ENCODE results near the gene ARHGAP29.
"Not testable (repeated sequence)": the region's sequence is repeated elsewhere in the genome, so short reads cannot be mapped to it uniquely, and the experiment has no call there.

Gene ARHGAP29

GRCh38 chr1:94183197-94183815 lies 54.1 kb downstream of the ARHGAP29 start:
- in situ Hi-C loops (cut with MboI; ENCODE audit: low sequenced_read_pairs), result no loop called here

- in situ Hi-C loops (cut with MboI; ENCODE audit: low sequenced_read_pairs), result no loop called here
Measured at GRCh38 chr1:94182191-94182590, 55.2 kb downstream of the ARHGAP29 start.

- in situ Hi-C loops (cut with MboI; ENCODE audit: low sequenced_read_pairs), result no loop called here
Measured at GRCh38 chr1:94180650-94181049, 56.7 kb downstream of the ARHGAP29 start.

DNA sequence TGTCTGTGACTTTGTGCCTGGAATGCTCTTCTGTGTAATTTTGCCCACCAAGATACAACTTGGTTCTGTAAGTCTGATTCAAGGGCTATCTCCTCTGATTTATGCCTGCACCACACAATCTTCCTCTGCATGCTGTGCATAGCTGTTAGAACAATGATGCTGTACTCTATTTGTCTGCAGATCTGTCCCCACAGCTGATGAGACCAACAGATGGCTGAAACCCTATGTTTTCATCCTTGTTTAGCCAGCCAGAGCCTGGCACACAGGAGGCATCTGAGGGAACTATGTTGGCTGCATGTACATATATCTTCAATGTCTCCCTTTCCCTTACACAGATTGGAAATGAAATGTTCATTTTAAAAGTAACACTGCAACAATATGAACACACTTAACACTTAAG lies 58.5 kb downstream of the ARHGAP29 start:
- in situ Hi-C loops (cut with MboI; ENCODE audit: low sequenced_read_pairs), result no loop called here

DNA sequence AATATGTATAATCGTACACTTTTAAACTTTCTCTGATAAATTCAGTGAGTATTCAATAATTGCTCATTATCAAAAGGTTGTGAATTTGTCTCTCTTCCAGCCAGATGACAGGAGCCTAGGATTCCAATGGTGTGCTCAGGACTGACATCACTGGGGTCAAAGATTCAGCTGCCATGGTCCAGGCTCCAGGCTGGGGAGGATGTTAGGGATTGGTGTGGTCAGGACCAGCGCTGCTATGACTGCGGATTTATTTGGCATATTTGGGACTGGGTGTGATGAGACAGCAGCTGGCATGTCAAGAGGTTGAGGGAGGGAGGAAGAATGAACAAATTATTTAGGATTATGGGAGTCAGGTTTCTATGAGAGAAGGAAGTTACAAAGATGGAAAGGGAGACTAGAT lies 68.3 kb downstream of the ARHGAP29 start:
- in situ Hi-C loops (cut with MboI; ENCODE audit: low sequenced_read_pairs), result no loop called here

DNA sequence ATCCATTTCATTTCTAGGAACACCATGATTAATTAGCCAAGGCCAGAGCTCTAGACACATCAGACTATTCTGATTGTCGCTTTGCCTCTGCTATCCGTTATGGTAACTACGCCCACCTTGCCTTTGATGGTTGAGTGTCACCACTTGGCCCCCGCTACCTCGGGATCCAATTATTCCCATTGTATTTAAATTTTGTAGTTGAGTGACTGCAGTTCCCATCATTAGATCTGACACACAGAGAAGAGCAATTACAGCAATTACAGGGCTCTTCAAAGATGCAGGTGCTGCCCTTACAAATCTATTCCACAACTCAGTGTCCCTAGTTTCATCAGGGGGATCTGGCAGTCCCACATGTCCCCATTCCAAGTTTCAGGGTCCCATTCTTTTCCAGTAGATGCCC lies 71.5 kb downstream of the ARHGAP29 start:
- in situ Hi-C loops (cut with MboI; ENCODE audit: low sequenced_read_pairs), result no loop called here

DNA sequence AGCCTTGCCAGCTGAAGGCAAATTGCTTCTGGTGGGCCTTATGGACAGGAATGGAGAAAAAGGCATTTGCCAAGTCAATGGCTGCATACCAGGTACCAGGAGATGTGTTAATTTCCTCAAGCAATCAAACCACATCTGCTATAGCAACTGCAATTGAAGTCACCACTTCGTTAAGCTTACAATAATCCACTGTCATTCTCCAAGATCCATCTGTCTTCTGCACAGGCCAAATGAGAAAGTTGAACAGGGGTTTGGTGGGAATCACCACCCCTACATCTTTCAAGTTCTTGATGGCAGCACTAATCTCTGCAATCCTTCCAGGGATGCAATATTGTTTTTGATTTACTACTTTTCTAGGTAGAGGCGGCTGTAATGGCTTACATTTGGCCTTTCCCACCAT lies 72.5 kb downstream of the ARHGAP29 start:
- in situ Hi-C loops (cut with MboI; ENCODE audit: low sequenced_read_pairs), result not testable (repeated sequence)

DNA sequence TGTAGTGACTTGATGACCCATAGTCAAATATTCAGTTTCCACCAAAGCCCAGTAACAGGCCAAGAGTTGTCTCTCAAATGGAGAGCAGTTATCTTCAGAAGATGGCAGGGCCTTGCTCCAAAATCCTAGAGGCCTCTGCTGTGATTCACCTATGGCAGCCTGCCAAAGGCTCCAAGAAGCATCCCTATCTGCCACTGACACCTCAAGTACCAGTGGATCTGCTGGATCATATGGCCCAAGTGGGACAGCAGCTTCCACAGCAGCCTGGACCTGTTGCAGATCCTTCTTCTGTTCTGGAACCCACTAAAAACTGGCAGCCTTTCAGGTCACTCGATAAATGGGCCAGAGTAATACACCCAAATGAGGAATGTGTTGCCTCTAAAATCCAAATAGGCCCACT lies 73.3 kb downstream of the ARHGAP29 start:
- in situ Hi-C loops (cut with MboI; ENCODE audit: low sequenced_read_pairs), result not testable (repeated sequence)

- in situ Hi-C loops (cut with MboI; ENCODE audit: low sequenced_read_pairs), result not testable (repeated sequence)
Measured at GRCh38 chr1:94163249-94163648, 74.1 kb downstream of the ARHGAP29 start.

DNA sequence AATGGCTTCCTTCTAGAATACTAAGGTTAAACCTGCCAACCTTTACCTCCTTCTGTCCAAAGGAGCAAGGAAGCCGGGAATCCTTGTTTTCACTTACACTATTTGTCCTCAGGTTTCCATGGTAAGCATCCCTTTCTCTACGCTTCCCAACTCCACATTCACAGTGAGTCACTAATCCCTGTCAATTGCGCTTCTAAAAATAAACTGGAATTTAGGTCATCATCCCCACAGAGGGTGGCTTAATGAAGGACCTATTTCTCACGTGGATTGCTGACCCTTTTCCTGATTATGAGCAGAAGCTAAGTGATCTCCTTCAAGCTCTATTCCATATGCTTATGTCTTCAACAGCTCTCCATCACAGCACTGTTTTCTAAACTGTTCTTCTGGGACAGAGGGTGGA lies 76.6 kb downstream of the ARHGAP29 start:
- in situ Hi-C loops (cut with MboI; ENCODE audit: low sequenced_read_pairs), result no loop called here

- in situ Hi-C loops (cut with MboI; ENCODE audit: low sequenced_read_pairs), result no loop called here
Measured at GRCh38 chr1:94156096-94156625, 81.2 kb downstream of the ARHGAP29 start.

DNA sequence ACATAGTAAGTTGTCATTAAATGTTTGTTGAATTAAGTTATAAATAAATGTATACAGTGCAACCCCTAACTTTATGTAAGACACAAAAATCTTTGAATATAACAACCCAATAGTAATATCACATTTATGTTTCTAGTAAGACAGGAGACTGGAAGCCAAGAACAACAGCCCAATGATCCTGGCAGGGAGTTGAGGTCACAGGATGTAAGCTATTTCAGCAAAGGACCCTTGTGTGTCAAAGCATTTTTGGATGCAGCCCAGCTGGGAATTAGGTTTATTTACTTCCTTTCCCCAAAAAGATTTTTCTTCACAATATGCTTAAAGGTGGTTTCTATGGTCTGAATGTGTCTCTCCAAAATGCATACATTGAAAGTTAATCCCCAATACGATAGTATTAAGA lies 82.4 kb downstream of the ARHGAP29 start:
- in situ Hi-C loops (cut with MboI; ENCODE audit: low sequenced_read_pairs), result no loop called here

DNA sequence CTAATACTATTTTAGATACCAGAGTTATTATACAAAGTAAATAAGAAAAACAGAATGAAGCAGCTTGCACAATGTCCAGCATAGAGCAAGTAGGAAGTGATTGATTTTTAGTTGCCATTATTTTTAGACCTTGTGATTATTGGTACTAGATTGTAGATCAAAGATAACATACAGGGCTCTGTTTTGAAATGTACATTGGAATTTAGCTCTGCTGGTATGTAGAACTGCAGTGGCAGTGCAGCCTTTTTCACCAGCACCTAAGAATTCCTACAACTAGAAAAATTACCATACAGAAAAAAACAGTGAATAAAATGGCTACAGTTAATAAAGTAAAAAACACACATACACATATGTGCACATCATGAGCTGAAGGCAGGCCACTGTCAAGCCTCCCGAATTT lies 84.3 kb downstream of the ARHGAP29 start:
- in situ Hi-C loops (cut with MboI; ENCODE audit: low sequenced_read_pairs), result no loop called here

GRCh38 chr1:94149166-94149565 lies 88.2 kb downstream of the ARHGAP29 start:
- in situ Hi-C loops (cut with MboI; ENCODE audit: low sequenced_read_pairs), result not testable (repeated sequence)

GRCh38 chr1:94146273-94146672 lies 91.1 kb downstream of the ARHGAP29 start:
- in situ Hi-C loops (cut with MboI; ENCODE audit: low sequenced_read_pairs), result no loop called here

DNA sequence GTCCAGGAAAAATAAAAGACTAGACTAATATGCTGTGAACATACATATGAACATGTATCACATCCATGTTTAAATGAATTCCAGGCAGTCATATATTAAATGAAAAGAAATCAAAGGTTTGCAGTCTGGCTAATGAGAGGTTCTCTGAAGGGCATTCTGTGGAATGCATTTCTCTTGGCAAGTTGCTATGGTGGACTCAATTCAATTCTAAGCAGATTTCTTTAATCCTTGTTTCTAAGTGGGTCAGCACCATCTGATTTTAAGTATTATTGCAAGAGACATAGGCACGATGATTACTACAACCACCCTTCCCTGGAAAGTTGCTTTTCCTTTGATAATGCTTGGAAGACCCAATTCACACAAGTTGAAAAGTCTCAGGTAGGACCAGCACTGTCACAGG lies 92.5 kb downstream of the ARHGAP29 start:
- in situ Hi-C loops (cut with MboI; ENCODE audit: low sequenced_read_pairs), result no loop called here

DNA sequence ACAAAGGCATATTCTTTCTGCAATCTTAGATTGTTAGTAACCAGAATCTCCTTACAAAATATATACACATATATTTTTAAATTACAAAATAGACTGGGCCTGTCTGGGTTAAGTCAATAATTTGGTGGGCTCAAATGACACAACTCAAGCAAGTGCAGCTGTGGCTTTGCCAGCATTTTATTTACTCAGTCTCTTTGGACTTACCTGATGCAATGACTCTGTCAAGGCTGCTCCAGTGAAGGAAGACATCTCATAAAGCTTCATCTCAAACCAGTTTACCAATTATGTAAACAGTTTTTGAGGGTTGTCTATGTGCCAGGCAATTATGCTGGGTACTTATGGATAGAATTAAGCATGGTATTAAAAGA lies 93.6 kb downstream of the ARHGAP29 start:
- in situ Hi-C loops (cut with MboI; ENCODE audit: low sequenced_read_pairs), result no loop called here

DNA sequence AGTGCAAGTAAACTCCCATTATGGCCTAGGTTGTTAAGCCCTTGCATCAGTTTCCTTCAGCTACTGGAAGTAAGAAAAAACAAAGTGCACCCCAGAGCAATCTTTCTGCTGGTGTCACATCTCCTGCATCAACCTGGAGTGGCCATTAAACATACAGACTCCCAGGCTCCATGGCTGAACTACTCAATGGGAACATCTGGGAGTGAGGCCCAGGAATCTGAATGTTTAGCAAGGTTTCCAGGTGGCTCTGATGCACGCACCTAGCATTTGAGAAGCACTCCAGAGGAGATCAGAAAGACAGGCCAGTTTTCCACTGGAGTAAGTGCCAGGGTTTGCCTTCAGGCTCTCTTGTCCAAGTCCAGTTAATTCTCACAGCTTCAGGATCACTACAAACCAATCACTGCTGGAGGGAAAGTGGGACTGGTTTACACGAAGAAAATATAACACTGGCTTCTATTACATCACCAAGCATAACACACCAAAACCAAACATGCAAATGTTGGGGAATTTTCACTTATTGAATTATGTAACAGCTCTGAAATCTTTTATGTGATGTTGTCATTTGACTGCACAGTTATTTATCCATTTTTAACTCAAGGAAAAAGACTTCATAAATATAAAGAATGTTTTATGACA lies 94.1 kb downstream of the ARHGAP29 start:
- in situ Hi-C loops (cut with MboI; ENCODE audit: low sequenced_read_pairs), result no loop called here

GRCh38 chr1:94142583-94142982 lies 94.8 kb downstream of the ARHGAP29 start:
- in situ Hi-C loops (cut with MboI; ENCODE audit: low sequenced_read_pairs), result no loop called here

DNA sequence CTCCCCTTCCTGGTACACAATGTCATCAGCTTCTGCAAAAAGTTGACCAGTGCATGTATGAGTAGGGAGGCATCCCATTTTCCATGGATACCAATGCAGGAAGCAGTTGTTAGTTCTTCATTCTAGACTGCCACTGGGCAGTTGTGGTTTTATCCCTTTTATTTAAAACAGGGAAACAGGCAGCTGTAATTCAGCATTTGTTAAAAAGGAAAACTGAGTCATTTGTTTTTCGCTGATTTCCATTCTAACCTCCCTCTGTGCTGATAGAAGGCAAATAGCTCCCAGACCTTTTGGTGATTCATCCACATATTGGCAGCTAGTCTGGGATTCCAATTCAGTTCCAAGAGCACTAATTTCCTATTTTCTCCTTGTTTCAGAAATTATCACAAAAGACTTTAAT lies 95.4 kb downstream of the ARHGAP29 start:
- in situ Hi-C loops (cut with MboI; ENCODE audit: low sequenced_read_pairs), result no loop called here

DNA sequence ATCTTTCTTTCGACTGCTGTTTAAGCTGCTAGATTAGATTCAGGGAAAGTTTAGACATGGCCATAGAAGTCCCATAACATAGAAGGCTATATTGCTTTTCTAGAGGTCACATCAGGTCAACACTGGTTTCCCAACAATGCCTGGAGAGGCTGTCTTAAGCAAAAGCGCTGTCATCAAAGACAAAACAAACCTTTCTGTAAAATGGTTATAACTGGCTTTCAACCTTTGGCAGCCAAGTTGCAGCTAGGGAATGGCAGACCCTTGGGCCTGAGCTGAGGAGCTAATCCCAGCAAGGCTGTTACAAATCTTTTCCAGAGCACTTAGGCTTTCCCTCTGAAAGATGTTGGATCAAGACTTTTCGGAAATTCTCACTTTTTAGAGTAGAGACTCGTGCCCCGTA lies 105.3 kb downstream of the ARHGAP29 start:
- in situ Hi-C loops (cut with MboI; ENCODE audit: low sequenced_read_pairs), result no loop called here

GRCh38 chr1:94130851-94131595 lies 106.4 kb downstream of the ARHGAP29 start:
- in situ Hi-C loops (cut with MboI; ENCODE audit: low sequenced_read_pairs), result no loop called here

All from HL-60/S4 treated with phorbol 12-myristate 13-acetate at 8.2 ng/mL for 4 days and 3 days (cell line).